Activated CD8-positive, alpha-beta memory T cell treated with anti-CD3 and anti-CD28 coated beads, Interleukin-2, amount 10 ng/mL, durations not matched to agents 7 days and 5 days (primary cell): ENCODE measurements around the gene MXRA7. TPM values are rescaled to one million over a fixed set of nuclear protein-coding genes. Genes with fewer than 3 reads are reported as not detected.

Experiments used
- ATAC-seq: fragments of 150-1000 bp; cut with Tn5 transposase; one replicate; pipeline ENCODE4 v1.10.0; 2021; ENCODE audit warnings: moderate library complexity
- CTCF ChIA-PET: fragments of 350-600 bp; sonication (Branson Sonifier 250); formaldehyde crosslinking; loops from one replicate; lab custom pipeline; 2021; ENCODE audit warnings: antibody characterized with exemption; lab: Charles Lee
- DNase-seq: peaks from one replicate; pipeline ENCODE4 v3.0.0-alpha.2; 2020
- H3K27ac Mint-ChIP-seq: one replicate; pipeline ENCODE4 v1.8.0; 2021; ENCODE audit warnings: mild to moderate bottlenecking, mixed read lengths
- H3K27me3 Mint-ChIP-seq: one replicate; pipeline ENCODE4 v1.8.0; 2021; ENCODE audit warnings: mixed read lengths
- H3K36me3 Mint-ChIP-seq: one replicate; pipeline ENCODE4 v1.8.0; 2021; ENCODE audit warnings: mild to moderate bottlenecking, mixed read lengths
- H3K4me1 Mint-ChIP-seq: one replicate; pipeline ENCODE4 v1.8.0; 2021; ENCODE audit warnings: mixed read lengths
- H3K4me3 Mint-ChIP-seq: one replicate; pipeline ENCODE4 v1.8.0; 2021; ENCODE audit warnings: mild to moderate bottlenecking, moderate library complexity, mixed read lengths
- H3K9me3 Mint-ChIP-seq: one replicate; pipeline ENCODE4 v1.8.0; 2022; ENCODE audit warnings: low read depth, mixed read lengths
- total RNA-seq, 2 experiments: library from RNA; stranded (reverse); gene quantifications; one replicate each; pipeline ENCODE4 v1.2.3, GENCODE V29; 2021

MXRA7 gene
- total RNA-seq, 2 experiments from 2014 or later, result 29.8 to 32.0 TPM

DNA sequence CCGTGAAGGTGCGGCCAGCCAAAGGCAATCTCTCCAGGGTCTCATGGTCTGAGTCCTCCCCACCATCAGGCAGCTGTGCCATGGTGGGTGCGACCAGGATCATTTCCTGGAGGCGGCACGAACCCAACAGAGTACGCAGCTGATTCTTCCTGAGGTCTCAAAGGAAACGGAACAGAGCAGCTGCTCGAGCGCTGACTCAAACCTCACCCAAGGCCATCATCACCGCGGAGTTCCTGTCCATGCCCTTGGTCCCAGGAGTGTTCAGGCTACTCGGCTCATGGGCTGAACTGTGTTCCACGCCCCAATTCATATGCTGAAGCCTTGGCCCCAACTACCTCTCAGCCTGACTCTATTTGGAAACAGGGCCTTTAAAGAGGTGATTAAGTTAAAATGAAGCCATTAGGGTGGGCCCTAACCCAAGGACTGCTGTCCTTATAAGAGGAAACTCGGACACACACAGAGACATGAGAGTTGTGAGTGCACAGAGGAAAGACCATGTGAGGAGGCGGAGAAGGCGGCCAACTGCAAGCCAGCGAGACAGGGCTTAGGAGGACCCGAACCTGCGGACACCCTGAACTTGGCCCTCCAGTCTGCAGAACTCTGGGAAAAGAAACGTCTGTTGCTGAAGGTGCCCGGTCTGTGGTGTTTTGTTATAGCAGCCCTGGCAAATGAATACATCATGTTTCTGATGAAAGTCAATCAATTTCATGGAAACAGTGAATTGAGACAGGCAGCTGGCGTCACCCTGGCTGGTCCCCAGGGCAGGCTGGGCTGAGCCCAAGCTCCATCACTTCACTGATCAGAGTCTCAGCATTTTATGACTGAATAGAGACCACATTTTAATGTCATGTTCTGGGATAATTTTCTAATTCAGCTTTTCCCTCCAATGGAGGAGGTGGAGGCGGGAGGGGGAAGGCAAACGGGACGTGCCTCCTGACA is 13.7 kb downstream of the MXRA7 start:
- no peaks in the 10 kb centered on the region for H3K9me3 Mint-ChIP-seq
- H3K4me3 Mint-ChIP-seq, result no peak overlapping the region
- DNase-seq (no peak), ATAC-seq (no peak)
- H3K36me3 Mint-ChIP-seq, result no peaks in the 10 kb centered on the region
- CTCF ChIA-PET, result interaction anchor here (0.6 to 1.8 kb wide), 4 partner anchors 16 to 139 kb away, joined by 3 to 9 read pairs (median 4); no protein-coding TSS in a partner anchor
- peaks cover 37% of the 10 kb centered on the region for H3K4me1 Mint-ChIP-seq
- no peak overlapping the region for H3K27ac Mint-ChIP-seq
- H3K27me3 Mint-ChIP-seq, result no peaks in the 10 kb centered on the region

DNA sequence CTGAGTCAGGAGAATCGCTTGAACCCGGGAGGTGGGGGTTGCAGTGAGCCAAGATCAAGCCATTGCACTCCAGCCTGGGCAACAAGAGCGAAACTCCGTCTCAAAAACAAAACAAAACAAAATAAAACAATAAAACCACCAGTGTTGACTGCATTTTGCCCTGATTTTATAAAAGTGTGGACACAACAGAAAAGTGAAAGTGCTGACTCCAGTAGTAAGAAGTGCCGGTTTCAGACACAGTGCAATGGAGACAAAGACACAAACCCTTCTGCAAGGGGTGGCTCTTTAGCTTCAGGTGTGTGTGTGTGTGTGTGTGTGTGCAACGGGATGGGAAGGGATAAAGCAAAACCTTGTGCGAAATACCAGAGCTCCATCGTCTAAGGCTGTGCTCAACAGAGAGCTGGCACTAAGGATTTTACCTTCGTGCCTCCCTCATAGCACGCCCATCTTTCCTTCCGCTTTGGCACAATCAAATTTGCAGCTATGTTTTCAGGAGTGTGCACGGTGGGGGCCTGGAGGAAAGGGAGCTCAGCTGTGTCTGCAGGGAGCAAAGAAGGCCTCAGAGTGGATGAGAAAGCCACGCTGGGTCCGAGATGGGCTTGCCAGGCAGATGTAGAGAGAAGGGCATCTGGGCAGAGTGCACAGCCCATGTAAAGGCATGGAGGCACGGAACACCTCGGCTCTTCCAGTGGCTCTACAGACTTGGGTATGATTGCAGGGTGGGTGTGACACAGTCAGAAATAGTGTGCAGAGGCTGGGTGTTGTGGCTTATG is 15.5 kb downstream of the MXRA7 start:
- Mint-ChIP-seq H3K27ac (no peak overlapping the region), H3K9me3 (no peaks in the 10 kb centered on the region), H3K4me1 (peaks cover 31% of the 10 kb centered on the region), H3K36me3 (no peaks in the 10 kb centered on the region), H3K4me3 (no peak overlapping the region), H3K27me3 (no peaks in the 10 kb centered on the region)
- CTCF ChIA-PET, result interaction anchor here (0.7 to 1.4 kb wide), 3 partner anchors 13 to 172 kb away, joined by 3 to 9 read pairs (median 5); no protein-coding TSS in a partner anchor
- ATAC-seq (no peak), DNase-seq (no peak)

DNA sequence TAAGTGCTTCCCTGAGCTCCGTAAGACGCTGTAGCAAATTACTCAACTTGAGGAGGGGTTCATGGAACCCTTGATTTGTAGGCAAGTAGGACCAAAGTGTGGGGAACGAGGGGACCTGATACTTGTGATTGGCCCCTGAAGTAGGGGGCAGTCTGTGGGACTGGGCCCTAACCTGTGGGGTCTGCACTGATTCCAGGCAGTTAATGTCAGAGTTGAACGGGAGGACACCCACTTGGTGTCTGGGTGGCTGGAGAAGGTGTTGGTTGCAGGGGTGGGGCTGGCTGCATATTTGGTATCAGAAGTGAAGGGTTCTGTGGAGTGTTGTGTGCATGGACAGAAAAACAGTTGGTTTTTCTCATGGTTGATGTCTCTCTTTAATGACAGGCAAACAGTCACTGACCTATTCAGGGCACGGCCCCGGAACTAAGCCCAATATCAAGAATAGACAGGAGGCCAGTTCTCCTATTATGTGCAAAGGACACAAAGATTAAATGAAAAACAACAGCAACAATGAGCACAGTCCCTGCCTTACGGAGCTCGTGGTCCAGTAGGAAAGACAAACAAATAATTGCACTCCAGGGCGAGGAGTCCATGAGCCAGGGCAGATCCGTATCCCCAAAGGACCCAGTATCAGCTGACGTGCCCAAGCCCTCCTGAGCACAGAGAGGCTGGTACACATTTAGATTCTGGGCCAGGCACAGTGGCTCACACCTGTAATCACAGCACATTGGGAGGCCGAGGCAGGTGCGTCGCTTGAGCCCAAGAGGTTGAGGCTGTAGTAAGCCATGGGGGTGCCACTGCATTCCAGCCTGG is 19.2 kb downstream of the MXRA7 start:
- no peak for ATAC-seq
- CTCF ChIA-PET, result interaction anchor here (2.2 kb wide), 1 partner anchor 10 kb away, joined by 6 read pairs; no protein-coding TSS in a partner anchor
- DNase-seq, result no peak
- Mint-ChIP-seq H3K4me3 (no peak overlapping the region), H3K9me3 (no peaks in the 10 kb centered on the region), H3K27ac (no peak overlapping the region), H3K27me3 (no peaks in the 10 kb centered on the region), H3K4me1 (peaks cover 14% of the 10 kb centered on the region), H3K36me3 (no peaks in the 10 kb centered on the region)

DNA sequence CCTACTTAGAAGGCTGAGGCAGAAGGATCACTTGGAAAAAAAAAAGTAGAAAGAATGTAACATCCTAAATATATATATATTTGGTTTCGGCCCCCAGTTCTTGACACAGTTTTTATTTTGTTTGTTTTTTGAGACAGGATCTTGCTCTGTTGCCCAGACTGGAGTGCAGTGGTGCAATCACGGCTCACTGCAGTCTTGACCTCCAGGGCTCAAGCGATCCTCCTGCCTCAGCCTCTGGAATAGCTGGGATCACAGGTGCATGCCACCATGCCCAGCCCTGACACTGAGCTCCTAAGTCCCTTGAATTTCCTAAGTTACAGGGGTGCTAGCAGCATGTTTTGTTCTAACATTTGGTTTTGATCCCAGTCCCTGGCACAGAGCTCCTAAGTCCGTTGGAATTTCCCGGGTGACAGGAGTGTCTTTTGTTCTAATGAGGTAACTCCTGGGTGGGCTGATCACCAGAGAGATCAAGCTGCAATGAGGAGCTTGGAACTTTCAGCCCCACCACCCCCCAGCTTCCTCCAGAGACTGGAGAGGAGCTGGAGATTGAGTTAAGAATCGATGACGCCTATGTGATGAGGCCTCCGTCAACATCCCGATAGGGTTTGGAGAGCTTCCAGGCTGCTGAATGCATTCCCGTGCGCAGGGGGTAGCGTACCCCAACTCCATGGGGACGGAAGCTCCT is 20.0 kb downstream of the MXRA7 start:
- no peak overlapping the region for H3K27ac Mint-ChIP-seq
- H3K4me1 Mint-ChIP-seq, result peaks cover 8% of the 10 kb centered on the region
- CTCF ChIA-PET, result interaction anchor here (2.2 kb wide), 1 partner anchor 9 kb away, joined by 6 read pairs; no protein-coding TSS in a partner anchor

DNA sequence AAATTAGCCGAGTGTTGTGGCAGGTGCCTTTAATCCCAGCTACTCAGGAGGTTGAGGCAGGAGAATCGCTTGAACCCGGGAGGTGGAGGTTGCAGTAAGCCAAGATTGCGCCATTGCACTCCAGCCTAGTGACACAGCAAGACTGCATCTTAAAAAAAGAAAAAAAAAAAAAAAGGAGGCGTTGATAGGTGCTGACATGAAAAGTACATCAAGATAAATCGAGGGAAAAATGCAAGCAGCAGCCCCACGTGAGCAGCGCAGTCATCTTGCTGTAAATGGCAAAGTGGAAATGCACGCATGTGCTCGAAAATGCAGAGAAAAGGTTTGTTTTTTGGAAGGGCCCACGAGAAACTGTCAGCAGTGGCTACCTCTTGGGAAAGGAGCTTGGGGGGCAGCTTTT is 20.9 kb downstream of the MXRA7 start:
- Mint-ChIP-seq H3K4me3 (no peak overlapping the region), H3K27ac (no peak overlapping the region), H3K9me3 (no peaks in the 10 kb centered on the region), H3K4me1 (no peaks in the 10 kb centered on the region), H3K36me3 (no peaks in the 10 kb centered on the region), H3K27me3 (no peaks in the 10 kb centered on the region)
- ATAC-seq (no peak), DNase-seq (no peak)
- CTCF ChIA-PET, result interaction anchor here (0.9 to 2.2 kb wide), 2 partner anchors 8 to 176 kb away, joined by 4 to 6 read pairs; no protein-coding TSS in a partner anchor

More for the DNA sequence above, 20.0 kb downstream of the MXRA7 start:
- Mint-ChIP-seq H3K27me3 (no peaks in the 10 kb centered on the region), H3K4me3 (no peak overlapping the region), H3K9me3 (no peaks in the 10 kb centered on the region), H3K36me3 (no peaks in the 10 kb centered on the region)
- DNase-seq (no peak), ATAC-seq (no peak)

DNA sequence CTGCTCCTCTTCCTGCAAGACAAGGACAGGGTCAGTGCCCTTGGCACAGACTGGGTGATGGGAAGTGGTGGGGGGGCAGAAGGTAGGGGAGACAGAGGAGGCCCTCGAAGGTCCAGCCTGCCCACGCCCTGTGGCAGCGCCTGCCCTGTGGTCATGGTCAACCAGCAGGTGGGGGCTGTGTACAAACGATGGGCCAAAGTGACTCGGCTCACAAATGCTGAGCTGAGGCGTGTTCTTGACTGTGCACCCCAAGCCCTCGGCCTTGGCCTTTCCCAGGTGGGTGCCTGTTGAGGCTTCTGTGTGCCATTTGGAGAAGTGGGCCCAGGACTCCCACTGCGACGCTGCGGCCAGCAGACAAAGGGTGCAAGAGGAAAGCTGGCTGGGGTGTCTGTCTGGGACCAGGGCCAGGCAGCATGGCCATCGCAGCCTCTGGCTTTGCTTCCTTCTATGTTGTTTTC is 22.6 kb downstream of the MXRA7 start:
- no peak overlapping the region for H3K4me3 Mint-ChIP-seq
- CTCF ChIA-PET, result interaction anchor here (0.7 to 1.0 kb wide), 2 partner anchors 34 to 64 kb away, joined by 3 read pairs; no protein-coding TSS in a partner anchor
- ATAC-seq, result no peak
- no peaks in the 10 kb centered on the region for H3K9me3 Mint-ChIP-seq
- no peaks in the 10 kb centered on the region for H3K36me3 Mint-ChIP-seq
- no peaks in the 10 kb centered on the region for H3K27me3 Mint-ChIP-seq
- no peak overlapping the region for H3K27ac Mint-ChIP-seq
- no peaks in the 10 kb centered on the region for H3K4me1 Mint-ChIP-seq
- DNase-seq, result no peak

DNA sequence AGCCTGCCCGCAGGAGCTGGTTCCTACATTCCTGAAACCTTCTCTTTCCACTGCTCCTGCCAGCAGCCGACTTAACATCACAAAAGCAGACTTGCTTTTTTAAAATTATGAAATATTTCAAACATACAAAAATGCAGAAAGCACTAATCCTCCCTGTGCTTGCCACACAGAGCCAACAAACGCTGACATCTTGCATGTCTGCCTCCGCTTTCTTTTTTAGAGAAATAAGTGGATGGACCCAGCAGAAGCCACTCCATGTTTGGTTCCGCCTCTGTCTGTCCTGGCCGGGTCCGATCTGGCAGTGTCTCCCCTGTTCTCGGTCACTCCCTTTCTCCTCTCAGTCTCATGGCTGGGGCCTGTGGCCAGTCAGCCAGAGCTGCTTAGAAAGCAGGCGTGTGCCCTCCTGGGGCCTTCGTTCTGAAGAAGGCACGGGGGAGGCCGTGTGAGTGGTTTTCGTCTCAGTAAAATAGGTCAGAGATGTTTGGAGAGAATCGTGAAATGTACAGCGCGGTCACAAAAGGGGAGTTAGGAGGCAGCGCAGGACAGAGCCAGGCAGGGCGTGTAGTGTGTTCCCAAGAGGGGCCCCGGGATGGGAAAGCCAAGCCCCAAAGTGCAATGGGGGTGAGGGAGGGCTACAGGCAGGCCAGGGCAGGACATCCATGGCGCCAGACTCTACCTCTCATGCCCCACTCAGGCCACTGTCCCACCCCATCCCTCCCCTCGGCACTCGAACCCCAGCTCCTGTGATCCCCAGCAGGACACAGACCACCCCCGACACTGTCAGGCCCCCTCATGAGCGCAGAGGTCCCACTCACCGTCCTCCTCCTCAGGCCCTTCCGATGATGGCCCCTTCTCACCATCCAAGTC is 23.2 kb downstream of the MXRA7 start:
- peaks cover 3% of the 10 kb centered on the region for H3K4me1 Mint-ChIP-seq
- H3K9me3 Mint-ChIP-seq, result no peaks in the 10 kb centered on the region
- no peak for DNase-seq
- H3K27ac Mint-ChIP-seq, result no peak overlapping the region
- H3K36me3 Mint-ChIP-seq, result no peaks in the 10 kb centered on the region
- no peak overlapping the region for H3K4me3 Mint-ChIP-seq
- no peaks in the 10 kb centered on the region for H3K27me3 Mint-ChIP-seq
- CTCF ChIA-PET, result no interaction called here
- ATAC-seq, result no peak

DNA sequence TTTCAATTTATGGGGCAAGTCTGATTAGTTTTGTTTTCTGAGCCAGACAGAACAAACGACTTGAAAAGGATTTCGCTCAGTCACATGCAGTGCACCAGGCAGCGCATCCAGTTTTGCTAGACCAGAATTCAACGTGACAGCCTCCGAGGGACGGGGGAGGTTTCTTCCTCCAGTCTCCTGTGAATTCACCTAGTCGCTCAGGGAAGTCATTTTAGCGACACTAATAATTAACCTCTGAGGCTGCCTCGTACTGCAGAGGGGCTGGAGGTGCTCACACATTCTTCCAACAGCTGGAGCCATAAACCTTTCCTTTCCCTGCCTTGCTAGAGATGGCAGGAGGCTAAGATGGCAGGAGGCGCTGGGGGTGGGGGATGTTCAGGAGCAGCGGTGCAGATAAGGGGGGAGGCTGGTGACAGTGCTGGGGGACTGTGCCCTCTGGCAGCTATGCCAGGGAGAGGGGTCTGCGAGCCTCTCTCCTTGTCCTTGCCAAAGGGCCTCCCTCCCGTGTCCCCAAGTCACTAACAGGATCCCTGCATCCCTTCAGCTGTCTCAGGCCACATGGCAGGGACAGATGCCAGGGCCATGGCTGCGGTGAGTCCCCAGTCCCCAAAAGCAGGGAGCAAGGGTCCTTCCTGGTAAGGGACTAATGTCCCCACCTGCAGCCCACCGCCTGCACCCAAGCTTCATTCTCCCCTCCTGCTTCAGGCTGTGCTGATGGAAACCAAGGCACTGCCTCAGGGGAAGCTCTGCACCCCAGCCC is 24.0 kb downstream of the MXRA7 start:
- H3K9me3 Mint-ChIP-seq, result no peaks in the 10 kb centered on the region
- DNase-seq, result no peak
- H3K27me3 Mint-ChIP-seq, result no peaks in the 10 kb centered on the region
- H3K27ac Mint-ChIP-seq, result no peak overlapping the region
- CTCF ChIA-PET, result interaction anchor here (0.7 to 1.8 kb wide), 2 partner anchors 15 to 27 kb away, joined by 3 to 4 read pairs; no protein-coding TSS in a partner anchor
- H3K4me3 Mint-ChIP-seq, result no peak overlapping the region
- ATAC-seq, result no peak
- peaks cover 8% of the 10 kb centered on the region for H3K4me1 Mint-ChIP-seq
- no peaks in the 10 kb centered on the region for H3K36me3 Mint-ChIP-seq

DNA sequence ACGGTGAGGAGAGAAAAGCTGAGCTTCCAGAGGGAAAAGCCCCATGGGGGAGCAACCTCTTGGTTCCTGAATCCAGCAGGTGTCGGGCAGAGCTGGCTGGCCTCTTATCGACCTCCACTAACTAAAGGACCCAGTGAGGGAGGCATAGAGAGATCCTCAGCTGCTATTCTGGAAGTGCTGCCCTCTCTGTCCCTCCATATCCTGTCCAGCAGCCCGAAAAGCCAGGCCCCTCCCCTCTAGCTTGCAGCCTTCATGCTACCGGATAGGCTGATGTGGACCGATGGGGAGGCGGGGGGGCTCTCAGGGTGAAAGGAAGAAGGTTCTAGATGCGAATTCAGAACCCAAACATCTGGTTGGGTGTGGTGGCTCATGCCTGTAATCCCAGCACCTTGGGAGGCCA is 24.9 kb downstream of the MXRA7 start:
- CTCF ChIA-PET, result interaction anchor here (0.6 to 1.8 kb wide), 4 partner anchors 13 to 62 kb away, joined by 3 to 9 read pairs (median 4); no protein-coding TSS in a partner anchor
- no peaks in the 10 kb centered on the region for H3K27me3 Mint-ChIP-seq
- H3K4me1 Mint-ChIP-seq, result peaks cover 12% of the 10 kb centered on the region
- no peak for DNase-seq
- H3K9me3 Mint-ChIP-seq, result no peaks in the 10 kb centered on the region
- H3K27ac Mint-ChIP-seq, result no peak overlapping the region
- no peaks in the 10 kb centered on the region for H3K36me3 Mint-ChIP-seq
- no peak overlapping the region for H3K4me3 Mint-ChIP-seq
- ATAC-seq, result no peak

DNA sequence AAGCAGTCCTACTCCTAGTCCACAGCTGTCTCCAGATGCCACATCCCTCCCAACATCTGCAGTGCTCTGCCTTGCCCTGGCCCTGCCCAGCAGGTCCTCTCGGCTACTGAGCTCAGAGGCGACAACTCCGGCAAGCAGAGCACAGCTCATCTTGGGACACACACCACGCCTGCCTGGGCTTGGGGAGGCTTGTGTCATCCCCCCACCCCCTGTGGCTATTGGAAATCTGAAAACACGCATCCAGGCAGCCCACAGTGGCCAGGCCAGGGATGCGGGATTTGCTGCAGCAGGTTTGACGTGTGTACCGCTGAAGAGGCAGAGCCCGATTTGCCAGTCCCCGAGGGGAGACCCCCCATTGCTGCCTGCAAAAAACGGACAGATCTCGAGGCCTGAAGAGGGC is 25.4 kb downstream of the MXRA7 start:
- H3K9me3 Mint-ChIP-seq, result no peaks in the 10 kb centered on the region
- CTCF ChIA-PET, result interaction anchor here (0.6 to 1.8 kb wide), 4 partner anchors 14 to 61 kb away, joined by 3 to 9 read pairs (median 4); no protein-coding TSS in a partner anchor

DNA sequence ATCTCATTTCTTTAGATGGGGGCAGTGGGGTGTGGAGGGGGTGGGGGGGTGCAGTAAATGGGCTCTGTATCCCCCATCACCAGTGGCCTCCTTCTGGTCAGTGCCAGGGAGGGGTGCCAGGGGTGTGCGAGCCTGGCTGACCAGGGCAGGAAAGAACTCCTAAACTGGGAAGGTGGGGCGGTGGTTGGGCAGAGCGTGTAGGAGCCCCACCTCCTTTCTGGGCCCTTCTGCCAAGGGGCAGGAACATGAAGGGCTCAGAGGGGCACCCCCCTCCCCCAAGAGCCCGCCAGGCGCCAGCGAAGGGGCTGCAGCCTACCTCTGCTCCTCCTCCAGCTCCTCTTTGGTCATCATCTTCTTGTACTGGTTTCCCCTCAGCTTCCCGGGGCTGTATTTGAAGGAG is 26.0 kb downstream of the MXRA7 start:
- H3K4me3 Mint-ChIP-seq, result no peak overlapping the region
- no peaks in the 10 kb centered on the region for H3K9me3 Mint-ChIP-seq
- CTCF ChIA-PET, result interaction anchor here (0.8 to 1.8 kb wide), 3 partner anchors 13 to 61 kb away, joined by 3 to 4 read pairs (median 4); no protein-coding TSS in a partner anchor
- peaks cover 12% of the 10 kb centered on the region for H3K4me1 Mint-ChIP-seq
- no peak overlapping the region for H3K27ac Mint-ChIP-seq
- no peaks in the 10 kb centered on the region for H3K36me3 Mint-ChIP-seq
- no peak for ATAC-seq
- no peak for DNase-seq
- no peaks in the 10 kb centered on the region for H3K27me3 Mint-ChIP-seq

More for the DNA sequence above, 25.4 kb downstream of the MXRA7 start:
- no peak for DNase-seq
- peaks cover 12% of the 10 kb centered on the region for H3K4me1 Mint-ChIP-seq
- no peaks in the 10 kb centered on the region for H3K36me3 Mint-ChIP-seq
- ATAC-seq, result no peak
- no peaks in the 10 kb centered on the region for H3K27me3 Mint-ChIP-seq
- H3K4me3 Mint-ChIP-seq, result no peak overlapping the region
- no peak overlapping the region for H3K27ac Mint-ChIP-seq
